A673 (cell line): Measurements from ENCODE around the gene GAGE10.

Experiments
- CTCF ChIP-seq: fragments of 300-800, 200-600 bp; sonication (generic); conservative IDR thresholded peaks from 2 replicates; pipeline ENCODE4 v1.5.1; 2017; ENCODE audit warnings: low read depth, mild to moderate bottlenecking, antibody characterized with exemption, low read length, moderate library complexity, mixed read lengths
- EZH2 ChIP-seq: fragments of 200-600 bp; sonication (generic); IDR thresholded peaks from 2 replicates; pipeline ENCODE4 v1.6.1; 2017; ENCODE audit warnings: borderline replicate concordance, low read depth, mild to moderate bottlenecking, mixed read lengths, antibody characterized with exemption, low read length; ENCODE audit not compliant: poor library complexity, severe bottlenecking

- TF ChIP-seq CTCF (peak; percentile 49), EZH2 (no peak)
Measured at GRCh38 chrX:49282647-49283011, 20.8 kb upstream of the GAGE10 start.
